Activated T-cell treated with anti-CD3 and anti-CD28 coated beads, Interleukin-2, amount 50 U/mL, for 48 hours (primary cell): ENCODE data around the gene TFDP1.

ENCODE experiments used
- DNase-seq, 2 experiments: peaks; one replicate each; pipeline ENCODE4 v3.0.0-alpha.2; 2020

The TFDP1 gene

GRCh38 chr13:113635709-113636108, 51.2 kb downstream of the TFDP1 start:
- DNase-seq = no peak

GRCh38 chr13:113636266-113636963, 51.9 kb downstream of the TFDP1 start:
- DNase-seq = no peak

GRCh38 chr13:113637262-113638160, 53.0 kb downstream of the TFDP1 start:
- no peak for DNase-seq

- no peak for DNase-seq
Observed at GRCh38 chr13:113638173-113638746, 53.7 kb downstream of the TFDP1 start.

- no peak for DNase-seq
Observed at GRCh38 chr13:113638806-113639205, 54.3 kb downstream of the TFDP1 start.

GRCh38 chr13:113639616-113640262, 55.2 kb downstream of the TFDP1 start:
- no peak for DNase-seq

- DNase-seq = no peak
Observed at GRCh38 chr13:113641426-113641825, 56.9 kb downstream of the TFDP1 start.

GRCh38 chr13:113642563-113642962, 58.0 kb downstream of the TFDP1 start:
- no peak for DNase-seq

GRCh38 chr13:113643593-113643992, 59.0 kb downstream of the TFDP1 start:
- DNase-seq = no peak

GRCh38 chr13:113644800-113645199, 60.2 kb downstream of the TFDP1 start:
- DNase-seq = no peak

- no peak for DNase-seq
Observed at GRCh38 chr13:113645329-113645728, 60.8 kb downstream of the TFDP1 start.

GRCh38 chr13:113646376-113646775, 61.8 kb downstream of the TFDP1 start:
- DNase-seq = no peak

- DNase-seq = no peak
Observed at GRCh38 chr13:113646921-113647340, 62.4 kb downstream of the TFDP1 start.

GRCh38 chr13:113647351-113648215, 63.0 kb downstream of the TFDP1 start:
- DNase-seq = no peak

- DNase-seq = no peak
Observed at GRCh38 chr13:113648216-113648610, 63.7 kb downstream of the TFDP1 start.

GRCh38 chr13:113649212-113649611, 64.7 kb downstream of the TFDP1 start:
- DNase-seq = no peak

- DNase-seq = no peak
Observed at GRCh38 chr13:113650275-113650674, 65.7 kb downstream of the TFDP1 start.

- no peak for DNase-seq
Observed at GRCh38 chr13:113650731-113651148, 66.2 kb downstream of the TFDP1 start.

GRCh38 chr13:113651511-113652403, 67.2 kb downstream of the TFDP1 start:
- DNase-seq = no peak

- no peak for DNase-seq
Observed at GRCh38 chr13:113652404-113653263, 68.1 kb downstream of the TFDP1 start.
